Coronary artery (tissue), 2 donors: ENCODE data around the gene SLC36A4.
"Not testable (repeated sequence)": the region's sequence is repeated elsewhere in the genome, so short reads cannot be mapped to it uniquely, and the experiment has no call there.

ENCODE experiments used
- DNase-seq: peaks from one replicate; pipeline ENCODE4 v3.0.0-alpha.2; 2017; ENCODE audit warnings: low spot score
- H3K27ac ChIP-seq, 2 donors: fragments of 200-600 bp; sonication (generic); one replicate each; pipeline ENCODE4 v1.5.1; 2016 to 2019
- H3K4me3 ChIP-seq: fragments of 200-600 bp; sonication (generic); 2 replicates; pipeline ENCODE4 v1.5.1; 2016; ENCODE audit warnings: mild to moderate bottlenecking, moderate library complexity
- TF ChIP-seq, protein P1 (sequence below): fragments of 200-600 bp; sonication (generic); IDR thresholded peaks from one replicate; pipeline ENCODE4 v1.5.1; 2019; ENCODE audit warnings: antibody characterized with exemption

SLC36A4 gene

DNA sequence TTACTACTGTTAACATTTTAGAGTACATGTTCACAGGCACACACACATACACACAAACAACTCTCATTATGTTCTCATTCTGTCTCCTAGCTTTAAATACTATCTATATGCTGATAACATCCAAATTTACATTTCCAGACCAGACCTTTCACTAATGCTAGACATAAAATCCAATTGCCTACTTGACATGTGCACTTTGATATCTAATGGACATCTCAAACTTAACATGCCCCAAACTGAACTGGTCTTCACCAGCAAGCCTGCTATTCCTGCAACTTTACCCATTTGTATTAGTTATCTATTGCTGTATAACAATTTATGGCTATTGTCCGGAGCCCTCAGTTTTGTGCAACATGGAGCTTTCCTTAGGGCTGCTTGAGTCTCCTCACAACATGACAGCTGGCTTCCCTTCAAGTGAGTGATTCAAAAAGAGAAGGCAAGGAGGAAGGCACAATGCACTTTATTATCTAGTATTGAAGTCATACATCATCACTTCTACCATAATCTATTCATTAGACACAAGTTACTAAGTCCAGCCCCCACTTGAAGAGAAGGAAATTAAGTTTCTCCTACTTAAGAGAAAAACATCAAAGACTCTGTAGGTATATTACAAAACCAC lies 3.0 kb downstream of the SLC36A4 start:
- Histone ChIP-seq H3K4me3 (no peak overlapping the region), H3K27ac (no peak overlapping the region)
- no peak for DNase-seq
- TF ChIP-seq, protein P1, sequence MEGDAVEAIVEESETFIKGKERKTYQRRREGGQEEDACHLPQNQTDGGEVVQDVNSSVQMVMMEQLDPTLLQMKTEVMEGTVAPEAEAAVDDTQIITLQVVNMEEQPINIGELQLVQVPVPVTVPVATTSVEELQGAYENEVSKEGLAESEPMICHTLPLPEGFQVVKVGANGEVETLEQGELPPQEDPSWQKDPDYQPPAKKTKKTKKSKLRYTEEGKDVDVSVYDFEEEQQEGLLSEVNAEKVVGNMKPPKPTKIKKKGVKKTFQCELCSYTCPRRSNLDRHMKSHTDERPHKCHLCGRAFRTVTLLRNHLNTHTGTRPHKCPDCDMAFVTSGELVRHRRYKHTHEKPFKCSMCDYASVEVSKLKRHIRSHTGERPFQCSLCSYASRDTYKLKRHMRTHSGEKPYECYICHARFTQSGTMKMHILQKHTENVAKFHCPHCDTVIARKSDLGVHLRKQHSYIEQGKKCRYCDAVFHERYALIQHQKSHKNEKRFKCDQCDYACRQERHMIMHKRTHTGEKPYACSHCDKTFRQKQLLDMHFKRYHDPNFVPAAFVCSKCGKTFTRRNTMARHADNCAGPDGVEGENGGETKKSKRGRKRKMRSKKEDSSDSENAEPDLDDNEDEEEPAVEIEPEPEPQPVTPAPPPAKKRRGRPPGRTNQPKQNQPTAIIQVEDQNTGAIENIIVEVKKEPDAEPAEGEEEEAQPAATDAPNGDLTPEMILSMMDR = no peak

GRCh38 chr11:93193731-93194130 lies 4.1 kb downstream of the SLC36A4 start:
- TF ChIP-seq, protein P1 = no peak
- no peak for DNase-seq
- Histone ChIP-seq H3K4me3 (no peak overlapping the region), H3K27ac (no peak overlapping the region)

GRCh38 chr11:93192163-93192562 lies 5.6 kb downstream of the SLC36A4 start:
- no peak overlapping the region for H3K27ac ChIP-seq
- no peak for DNase-seq
- no peak overlapping the region for H3K4me3 ChIP-seq
- TF ChIP-seq, protein P1 = no peak

- no peak for DNase-seq
- TF ChIP-seq, protein P1 = no peak
- Histone ChIP-seq H3K27ac (no peak overlapping the region), H3K4me3 (no peak overlapping the region)
Observed at GRCh38 chr11:93189462-93189861, 8.3 kb downstream of the SLC36A4 start.

DNA sequence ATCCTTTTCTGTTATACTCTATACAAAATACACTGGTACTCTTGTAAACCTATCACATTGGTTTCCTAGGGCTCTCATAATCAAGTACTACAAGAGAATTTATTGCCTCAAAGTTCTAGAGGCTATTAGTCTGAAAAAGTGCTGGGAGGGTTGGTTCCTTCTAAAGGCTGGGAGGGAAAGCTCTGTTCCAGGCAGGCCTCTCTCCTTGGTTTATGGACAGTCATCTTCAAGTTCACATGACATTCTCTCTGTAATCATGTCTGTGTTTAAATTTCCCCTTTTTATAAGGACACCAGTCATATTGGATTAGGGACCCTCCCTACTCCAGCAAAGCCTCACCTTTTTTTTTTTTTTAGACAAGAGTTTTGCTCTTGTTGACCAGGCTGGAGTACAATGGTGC lies 9.1 kb downstream of the SLC36A4 start:
- no peak for DNase-seq
- TF ChIP-seq, protein P1 = no peak
- Histone ChIP-seq H3K27ac (no peak overlapping the region), H3K4me3 (no peak overlapping the region)

- DNase-seq = no peak
- TF ChIP-seq, protein P1 = no peak
- H3K4me3 ChIP-seq = no peak overlapping the region
- no peak overlapping the region for H3K27ac ChIP-seq
Observed at GRCh38 chr11:93187290-93187689, 10.5 kb downstream of the SLC36A4 start.

DNA sequence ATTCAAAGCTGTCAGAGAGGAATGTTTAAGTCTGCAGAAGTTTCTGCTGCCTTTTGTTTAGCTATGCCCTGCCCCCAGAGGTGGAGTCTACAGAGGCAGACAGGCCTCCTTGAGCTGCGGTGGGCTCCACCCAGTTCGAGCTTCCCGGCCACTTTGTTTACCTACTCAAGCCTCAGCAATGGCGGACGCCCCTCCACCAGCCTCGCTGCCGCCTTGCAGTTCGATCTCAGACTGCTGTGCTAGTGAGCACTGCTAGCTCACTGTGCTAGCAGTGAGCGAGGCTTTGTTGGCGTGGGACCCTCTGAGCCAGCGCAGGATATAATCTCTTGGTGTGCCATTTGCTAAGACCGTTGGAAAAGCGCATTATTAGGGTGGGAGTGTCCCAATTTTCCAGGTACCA lies 19.9 kb downstream of the SLC36A4 start:
- not testable (repeated sequence) for H3K4me3 ChIP-seq, DNase-seq, H3K27ac ChIP-seq
